HEK293 (cell line): ENCODE data around the gene ATP10D.

Source experiments
- CTCF ChIA-PET: fragments of 350-600 bp; formaldehyde crosslinking; extraction: SDS; loops from one replicate; lab custom pipeline; 2021; ENCODE audit warnings: antibody characterized with exemption; lab: Yijun Ruan, JAX
- POLR2A ChIA-PET: fragments of 300-600 bp; formaldehyde crosslinking; extraction: SDS; loops from one replicate; lab custom pipeline; 2020; ENCODE audit warnings: antibody characterized with exemption, inconsistent platforms; lab: Yijun Ruan, JAX
- H3K27ac ChIP-seq: fragments of 200-500 bp; sonication (Bioruptor generic); 2 replicates; pipeline ENCODE4 v1.5.1; 2014; ENCODE audit warnings: low read depth, low read length, control low read depth, inconsistent platforms; ENCODE audit errors: extremely low read depth
- H3K36me3 ChIP-seq, 2 experiments: fragments of 200-500 bp in 1 of 2; sonication (Bioruptor generic) in 1 of 2; 1 replicate in 1 of 2; 2 replicates in 1 of 2; pipeline ENCODE4 v1.5.1; 2014 to 2017; ENCODE audit warnings: inconsistent platforms in 2 of 2, low read length in 2 of 2; ENCODE audit not compliant: control insufficient read depth in 2 of 2, insufficient read depth in 1 of 2
- H3K4me1 ChIP-seq: fragments of 200-500 bp; sonication (Bioruptor generic); 2 replicates; pipeline ENCODE4 v1.5.1; 2014; ENCODE audit warnings: mild to moderate bottlenecking, low read length, inconsistent platforms; ENCODE audit not compliant: control insufficient read depth, insufficient read depth
- H3K4me3 ChIP-seq: 2 replicates; pipeline ENCODE4 v1.5.1; 2011; ENCODE audit warnings: low read depth, mild to moderate bottlenecking, control low read depth, low read length, moderate library complexity
- H3K9me3 ChIP-seq: fragments of 200-500 bp; sonication (Bioruptor generic); 2 replicates; pipeline ENCODE4 v1.5.1; 2014; ENCODE audit warnings: low read depth, low read length, inconsistent platforms; ENCODE audit not compliant: control insufficient read depth, insufficient read depth
- ELK4 ChIP-seq: IDR thresholded peaks from 2 replicates; pipeline ENCODE4 v1.6.1; 2011; ENCODE audit warnings: mild to moderate bottlenecking, low read depth, low read length, borderline replicate concordance
- INSM2 ChIP-seq: fragments of 450-650 bp; formaldehyde crosslinking; IDR thresholded peaks from 2 replicates; pipeline ENCODE4 v1.5.1; 2016; ENCODE audit warnings: missing biosample characterization, missing genetic modification characterization
- SALL2 ChIP-seq: fragments of 450-650 bp; formaldehyde crosslinking; IDR thresholded peaks from 2 replicates; pipeline ENCODE4 v1.5.0; 2017; ENCODE audit warnings: missing biosample characterization, mild to moderate bottlenecking, missing genetic modification characterization, borderline replicate concordance
- SCRT1 ChIP-seq: fragments of 450-650 bp; formaldehyde crosslinking; IDR thresholded peaks from 2 replicates; pipeline ENCODE4 v1.5.1; 2016; ENCODE audit warnings: missing biosample characterization, missing genetic modification characterization, borderline replicate concordance
- TRIM28 ChIP-seq: IDR thresholded peaks from 2 replicates; pipeline ENCODE4 v1.6.1; 2011; ENCODE audit warnings: low read length, control low read depth, borderline replicate concordance
- ZBTB44 ChIP-seq: fragments of 450-650 bp; IDR thresholded peaks from 2 replicates; pipeline ENCODE4 v1.5.1; 2018; ENCODE audit warnings: missing biosample characterization, mild to moderate bottlenecking, missing genetic modification characterization
- ZNF2 ChIP-seq: fragments of 450-650 bp; formaldehyde crosslinking; IDR thresholded peaks from 2 replicates; pipeline ENCODE4 v1.5.1; 2016; ENCODE audit warnings: missing biosample characterization, missing genetic modification characterization
- ZNF221 ChIP-seq: fragments of 450-650 bp; formaldehyde crosslinking; IDR thresholded peaks from 2 replicates; pipeline ENCODE4 v1.5.1; 2017; ENCODE audit warnings: missing biosample characterization, missing genetic modification characterization, borderline replicate concordance
- ZNF223 ChIP-seq: fragments of 450-650 bp; formaldehyde crosslinking; IDR thresholded peaks from 2 replicates; pipeline ENCODE4 v1.5.1; 2016; ENCODE audit warnings: missing biosample characterization, missing genetic modification characterization
- ZNF311 ChIP-seq: fragments of 450-650 bp; formaldehyde crosslinking; IDR thresholded peaks from 2 replicates; pipeline ENCODE4 v1.5.1; 2017; ENCODE audit warnings: missing biosample characterization, missing genetic modification characterization, borderline replicate concordance
- ZNF366 ChIP-seq: fragments of 450-650 bp; formaldehyde crosslinking; conservative IDR thresholded peaks from 2 replicates; pipeline ENCODE4 v1.5.1; 2016; ENCODE audit warnings: missing biosample characterization, missing genetic modification characterization
- ZNF404 ChIP-seq: fragments of 450-650 bp; formaldehyde crosslinking; IDR thresholded peaks from 2 replicates; pipeline ENCODE4 v1.5.1; 2017; ENCODE audit warnings: missing biosample characterization, missing genetic modification characterization
- ZNF501 ChIP-seq: fragments of 450-650 bp; formaldehyde crosslinking; IDR thresholded peaks from 2 replicates; pipeline ENCODE4 v1.5.1; 2016; ENCODE audit warnings: missing biosample characterization, missing genetic modification characterization
- ZNF530 ChIP-seq: fragments of 450-650 bp; formaldehyde crosslinking; IDR thresholded peaks from 2 replicates; pipeline ENCODE4 v1.5.1; 2016; ENCODE audit warnings: low read depth, missing biosample characterization, missing genetic modification characterization
- ZNF596 ChIP-seq: fragments of 450-650 bp; IDR thresholded peaks from 2 replicates; pipeline ENCODE4 v1.5.0; 2018; ENCODE audit warnings: missing biosample characterization, mild to moderate bottlenecking, missing genetic modification characterization, moderate library complexity
- ZNF610 ChIP-seq: fragments of 450-650 bp; formaldehyde crosslinking; IDR thresholded peaks from 2 replicates; pipeline ENCODE4 v1.5.1; 2016; ENCODE audit warnings: missing biosample characterization, missing genetic modification characterization, borderline replicate concordance
- ZNF670 ChIP-seq: fragments of 450-650 bp; formaldehyde crosslinking; IDR thresholded peaks from 2 replicates; pipeline ENCODE4 v1.5.1; 2016; ENCODE audit warnings: missing biosample characterization, missing genetic modification characterization, low read depth
- ZNF692 ChIP-seq: fragments of 450-650 bp; formaldehyde crosslinking; IDR thresholded peaks from 2 replicates; pipeline ENCODE4 v1.5.1; 2016; ENCODE audit warnings: missing biosample characterization, missing genetic modification characterization
- ZNF792 ChIP-seq: fragments of 450-650 bp; formaldehyde crosslinking; IDR thresholded peaks from 2 replicates; pipeline ENCODE4 v1.5.1; 2016; ENCODE audit warnings: missing biosample characterization, missing genetic modification characterization
- ZXDB ChIP-seq: fragments of 450-650 bp; formaldehyde crosslinking; IDR thresholded peaks from 2 replicates; pipeline ENCODE4 v1.5.1; 2016; ENCODE audit warnings: missing biosample characterization, missing genetic modification characterization
- TF ChIP-seq, protein P1 (sequence below): fragments of 450-650 bp; formaldehyde crosslinking; IDR thresholded peaks from 2 replicates; pipeline ENCODE4 v1.5.0; 2017; ENCODE audit warnings: missing biosample characterization, missing genetic modification characterization, borderline replicate concordance
- TF ChIP-seq, protein P2 (sequence below): fragments of 450-650 bp; formaldehyde crosslinking; IDR thresholded peaks from 2 replicates; pipeline ENCODE4 v1.5.1; 2016; ENCODE audit warnings: missing biosample characterization, missing genetic modification characterization

The ATP10D gene

GRCh38 chr4:47615385-47615784, 130.3 kb downstream of the ATP10D start (continued):
- no peak for TF ChIP-seq ELK4

DNA sequence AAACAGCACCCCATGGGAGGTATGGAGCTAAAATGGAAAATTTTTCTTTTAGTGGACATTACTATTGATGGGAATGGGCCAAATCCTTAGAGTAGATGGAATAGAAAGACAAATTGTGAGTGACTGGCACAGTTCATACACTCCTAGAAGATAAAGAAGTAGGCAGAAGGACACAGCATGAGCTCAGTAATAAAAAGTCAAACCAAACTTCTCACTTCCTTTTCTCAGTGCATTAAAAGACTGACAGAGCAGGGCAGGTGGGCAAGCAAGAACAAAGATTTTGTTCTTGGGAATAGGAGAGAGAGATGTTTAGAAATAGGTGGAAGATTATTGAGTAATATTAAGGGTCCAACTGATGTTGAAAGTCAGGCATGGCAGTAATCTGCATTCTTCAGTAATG, 132.5 kb downstream of the ATP10D start:
- no peak for TF ChIP-seq ZNF223 (tag by site-specific recombination)
- TF ChIP-seq, protein P1, sequence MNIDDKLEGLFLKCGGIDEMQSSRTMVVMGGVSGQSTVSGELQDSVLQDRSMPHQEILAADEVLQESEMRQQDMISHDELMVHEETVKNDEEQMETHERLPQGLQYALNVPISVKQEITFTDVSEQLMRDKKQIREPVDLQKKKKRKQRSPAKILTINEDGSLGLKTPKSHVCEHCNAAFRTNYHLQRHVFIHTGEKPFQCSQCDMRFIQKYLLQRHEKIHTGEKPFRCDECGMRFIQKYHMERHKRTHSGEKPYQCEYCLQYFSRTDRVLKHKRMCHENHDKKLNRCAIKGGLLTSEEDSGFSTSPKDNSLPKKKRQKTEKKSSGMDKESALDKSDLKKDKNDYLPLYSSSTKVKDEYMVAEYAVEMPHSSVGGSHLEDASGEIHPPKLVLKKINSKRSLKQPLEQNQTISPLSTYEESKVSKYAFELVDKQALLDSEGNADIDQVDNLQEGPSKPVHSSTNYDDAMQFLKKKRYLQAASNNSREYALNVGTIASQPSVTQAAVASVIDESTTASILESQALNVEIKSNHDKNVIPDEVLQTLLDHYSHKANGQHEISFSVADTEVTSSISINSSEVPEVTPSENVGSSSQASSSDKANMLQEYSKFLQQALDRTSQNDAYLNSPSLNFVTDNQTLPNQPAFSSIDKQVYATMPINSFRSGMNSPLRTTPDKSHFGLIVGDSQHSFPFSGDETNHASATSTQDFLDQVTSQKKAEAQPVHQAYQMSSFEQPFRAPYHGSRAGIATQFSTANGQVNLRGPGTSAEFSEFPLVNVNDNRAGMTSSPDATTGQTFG (tag by site-specific recombination) = no peak
- no peak for TF ChIP-seq ZNF692 (tag by site-specific recombination)
- no peak for TF ChIP-seq ZNF311 (tag by site-specific recombination)
- TF ChIP-seq SALL2 (tag by site-specific recombination) = no peak
- TF ChIP-seq, protein P2, sequence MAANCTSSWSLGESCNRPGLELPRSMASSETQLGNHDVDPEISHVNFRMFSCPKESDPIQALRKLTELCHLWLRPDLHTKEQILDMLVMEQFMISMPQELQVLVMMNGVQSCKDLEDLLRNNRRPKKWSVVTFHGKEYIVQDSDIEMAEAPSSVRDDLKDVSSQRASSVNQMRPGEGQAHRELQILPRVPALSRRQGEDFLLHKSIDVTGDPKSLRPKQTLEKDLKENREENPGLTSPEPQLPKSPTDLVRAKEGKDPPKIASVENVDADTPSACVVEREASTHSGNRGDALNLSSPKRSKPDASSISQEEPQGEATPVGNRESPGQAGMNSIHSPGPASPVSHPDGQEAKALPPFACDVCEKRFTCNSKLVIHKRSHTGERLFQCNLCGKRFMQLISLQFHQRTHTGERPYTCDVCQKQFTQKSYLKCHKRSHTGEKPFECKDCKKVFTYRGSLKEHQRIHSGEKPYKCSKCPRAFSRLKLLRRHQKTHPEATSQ (tag by site-specific recombination) = no peak
- no peak for TF ChIP-seq ZNF792 (tag by site-specific recombination)
- no peak for TF ChIP-seq ZXDB (tag by site-specific recombination)
- no peak for TF ChIP-seq ZNF221
- TF ChIP-seq, all 188 proteins: peak for 0
- Histone ChIP-seq H3K4me1 (no peaks in the 10 kb centered on the region), H3K36me3 (no peaks in the 10 kb centered on the region), H3K4me3 (no peak overlapping the region), H3K9me3 (no peaks in the 10 kb centered on the region), H3K27ac (no peak overlapping the region)
- CTCF ChIA-PET = interaction anchor here (0.6 kb wide), 1 partner anchor 1347 kb away, joined by 3 read pairs; no protein-coding TSS in a partner anchor
- POLR2A ChIA-PET = no interaction called here

GRCh38 chr4:47619691-47620090, 134.6 kb downstream of the ATP10D start:
- POLR2A ChIA-PET = no interaction called here
- H3K4me1 ChIP-seq = no peaks in the 10 kb centered on the region
- TF ChIP-seq ZNF501 (tag by site-specific recombination) (no peak), ZNF610 (tag by site-specific recombination) (no peak), ZNF2 (tag by site-specific recombination) (no peak), ZNF404 (no peak), ZBTB44 (tag by site-specific recombination) (no peak), TRIM28 (no peak), ZNF670 (tag by site-specific recombination) (no peak), ZNF596 (tag by site-specific recombination) (no peak), SCRT1 (tag by site-specific recombination) (no peak), ZNF366 (tag by site-specific recombination) (no peak), INSM2 (tag by site-specific recombination) (no peak), ZNF530 (no peak)
- no peak overlapping the region for H3K27ac ChIP-seq
- H3K36me3 ChIP-seq = no peaks in the 10 kb centered on the region
- CTCF ChIA-PET = interaction anchor here (0.8 kb wide), 1 partner anchor 54 kb away, joined by 5 read pairs; no protein-coding TSS in a partner anchor
- no peak overlapping the region for H3K4me3 ChIP-seq
- H3K9me3 ChIP-seq = no peaks in the 10 kb centered on the region
